NCI-H128 (cell line): Measurements from ENCODE around the gene RPS28.

Experiments used
- DNase-seq: peaks from one replicate; lab custom pipeline; 2025; ENCODE audit not compliant: unreplicated experiment; lab: John Stamatoyannopoulos, UW

The RPS28 gene

GRCh38 chr19:8319807-8320520 is 1.3 kb upstream of the RPS28 start:
- no peak for DNase-seq

GRCh38 chr19:8320564-8321066 is 681 bp upstream of the RPS28 start:
- DNase-seq, result no peak

- no peak for DNase-seq
These were observed 816 bp downstream of the RPS28 start for GRCh38 chr19:8321986-8322637.

GRCh38 chr19:8322638-8322997 is 1.3 kb downstream of the RPS28 start:
- DNase-seq, result no peak

- no peak for DNase-seq
These were observed 2.5 kb downstream of the RPS28 start for GRCh38 chr19:8323781-8324185.

GRCh38 chr19:8324186-8325050 is 3.1 kb downstream of the RPS28 start:
- no peak for DNase-seq

GRCh38 chr19:8325454-8325853 is 4.2 kb downstream of the RPS28 start:
- DNase-seq, result no peak

GRCh38 chr19:8329996-8330395 is 8.7 kb downstream of the RPS28 start:
- DNase-seq, result no peak

- no peak for DNase-seq
These were observed 10.1 kb downstream of the RPS28 start for GRCh38 chr19:8331263-8331845.

GRCh38 chr19:8332976-8333766 is 11.9 kb downstream of the RPS28 start:
- DNase-seq, result no peak

- no peak for DNase-seq
These were observed 12.6 kb downstream of the RPS28 start for GRCh38 chr19:8333767-8334457.

GRCh38 chr19:8334458-8335342 is 13.4 kb downstream of the RPS28 start:
- DNase-seq, result no peak

- DNase-seq, result no peak
These were observed 14.2 kb downstream of the RPS28 start for GRCh38 chr19:8335343-8336071.

GRCh38 chr19:8336072-8336569 is 14.8 kb downstream of the RPS28 start:
- no peak for DNase-seq

- no peak for DNase-seq
These were observed 15.4 kb downstream of the RPS28 start for GRCh38 chr19:8336660-8337059.

- no peak for DNase-seq
These were observed 16.4 kb downstream of the RPS28 start for GRCh38 chr19:8337728-8338127.

GRCh38 chr19:8338835-8339234 is 17.5 kb downstream of the RPS28 start:
- DNase-seq, result no peak
